ENCODE measurements around the gene GRK5.

Gene GRK5

DNA sequence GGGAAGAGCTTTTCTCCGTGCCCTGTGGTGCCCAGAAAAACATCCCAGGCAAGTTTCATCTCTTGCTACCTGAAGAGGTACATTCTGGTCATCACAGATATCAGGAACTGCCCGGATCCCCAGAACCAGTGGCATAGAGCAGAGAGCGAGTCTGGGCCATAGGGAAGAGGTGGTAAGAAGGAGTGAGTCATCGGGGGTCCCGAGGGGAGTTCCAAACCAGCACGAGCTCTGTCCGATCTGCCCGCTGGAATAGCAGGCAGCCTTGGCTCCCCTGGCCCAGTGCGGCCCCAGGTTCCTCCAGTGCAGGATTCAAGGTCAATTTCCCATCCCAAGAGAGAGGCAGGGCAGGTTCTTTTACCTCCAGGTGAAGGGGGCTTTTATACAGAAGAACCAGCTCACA lies 210.5 kb downstream of the GRK5 start:
- Mint-ChIP-seq H3K4me1 (ENCODE audit: low read depth) (no peaks in the 10 kb centered on the region), H3K27ac (peak overlapping the region; percentile 41), H3K4me3 (no peak overlapping the region), H3K36me3 (ENCODE audit: low read depth) (peaks cover 10% of the 10 kb centered on the region), H3K9me3 (no peaks in the 10 kb centered on the region), H3K27me3 (ENCODE audit: low read depth) (no peaks in the 10 kb centered on the region)

DNA sequence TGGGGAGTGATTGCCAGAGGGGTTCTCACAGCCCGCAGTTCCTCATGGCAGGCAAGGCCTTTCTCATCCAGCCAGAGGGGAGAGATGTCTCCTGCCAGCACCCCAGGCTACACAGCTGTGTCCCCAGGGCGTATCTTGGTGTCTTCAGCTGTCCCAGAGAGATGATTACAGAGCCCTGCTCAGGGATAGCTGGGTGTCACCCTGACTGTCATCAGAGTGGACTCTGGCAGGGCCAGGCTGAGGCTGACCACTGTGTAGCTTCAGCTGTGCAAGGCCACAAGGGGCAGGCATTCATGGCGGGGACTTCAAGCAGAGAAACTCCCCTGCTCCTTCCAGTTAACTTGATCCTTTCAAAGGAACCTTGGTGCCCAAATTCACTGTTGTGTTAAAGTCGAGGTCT lies 211.0 kb downstream of the GRK5 start:
- Mint-ChIP-seq H3K4me3 (no peak overlapping the region), H3K27ac (no peak overlapping the region), H3K9me3 (no peaks in the 10 kb centered on the region), H3K36me3 (ENCODE audit: low read depth) (peaks cover 12% of the 10 kb centered on the region), H3K4me1 (ENCODE audit: low read depth) (no peaks in the 10 kb centered on the region), H3K27me3 (ENCODE audit: low read depth) (no peaks in the 10 kb centered on the region)

DNA sequence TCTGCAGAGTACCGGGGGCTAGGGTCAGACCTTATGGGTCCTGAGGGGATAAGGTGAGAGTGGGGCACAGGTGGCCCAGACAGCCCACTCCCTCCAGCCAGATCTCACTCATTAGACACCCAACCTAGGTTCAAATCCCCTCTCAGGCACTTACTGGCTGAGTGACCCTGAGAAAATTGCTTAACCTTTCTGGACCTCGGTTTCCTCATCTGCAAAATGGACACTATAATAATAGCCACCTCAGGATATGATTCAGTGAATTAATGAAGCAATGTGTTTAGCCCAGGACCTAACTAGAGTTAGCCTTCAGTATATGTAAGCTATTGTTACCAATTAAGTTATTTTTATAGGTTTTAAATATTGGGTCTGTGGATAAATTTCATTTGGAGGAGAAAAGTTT lies 212.6 kb downstream of the GRK5 start:
- no peaks in the 10 kb centered on the region for H3K27me3 Mint-ChIP-seq (ENCODE audit: low read depth)
- no peak overlapping the region for H3K27ac Mint-ChIP-seq
- H3K4me1 Mint-ChIP-seq (ENCODE audit: low read depth), result no peaks in the 10 kb centered on the region
- no peak overlapping the region for H3K4me3 Mint-ChIP-seq
- H3K36me3 Mint-ChIP-seq (ENCODE audit: low read depth), result peaks cover 17% of the 10 kb centered on the region
- no peaks in the 10 kb centered on the region for H3K9me3 Mint-ChIP-seq

DNA sequence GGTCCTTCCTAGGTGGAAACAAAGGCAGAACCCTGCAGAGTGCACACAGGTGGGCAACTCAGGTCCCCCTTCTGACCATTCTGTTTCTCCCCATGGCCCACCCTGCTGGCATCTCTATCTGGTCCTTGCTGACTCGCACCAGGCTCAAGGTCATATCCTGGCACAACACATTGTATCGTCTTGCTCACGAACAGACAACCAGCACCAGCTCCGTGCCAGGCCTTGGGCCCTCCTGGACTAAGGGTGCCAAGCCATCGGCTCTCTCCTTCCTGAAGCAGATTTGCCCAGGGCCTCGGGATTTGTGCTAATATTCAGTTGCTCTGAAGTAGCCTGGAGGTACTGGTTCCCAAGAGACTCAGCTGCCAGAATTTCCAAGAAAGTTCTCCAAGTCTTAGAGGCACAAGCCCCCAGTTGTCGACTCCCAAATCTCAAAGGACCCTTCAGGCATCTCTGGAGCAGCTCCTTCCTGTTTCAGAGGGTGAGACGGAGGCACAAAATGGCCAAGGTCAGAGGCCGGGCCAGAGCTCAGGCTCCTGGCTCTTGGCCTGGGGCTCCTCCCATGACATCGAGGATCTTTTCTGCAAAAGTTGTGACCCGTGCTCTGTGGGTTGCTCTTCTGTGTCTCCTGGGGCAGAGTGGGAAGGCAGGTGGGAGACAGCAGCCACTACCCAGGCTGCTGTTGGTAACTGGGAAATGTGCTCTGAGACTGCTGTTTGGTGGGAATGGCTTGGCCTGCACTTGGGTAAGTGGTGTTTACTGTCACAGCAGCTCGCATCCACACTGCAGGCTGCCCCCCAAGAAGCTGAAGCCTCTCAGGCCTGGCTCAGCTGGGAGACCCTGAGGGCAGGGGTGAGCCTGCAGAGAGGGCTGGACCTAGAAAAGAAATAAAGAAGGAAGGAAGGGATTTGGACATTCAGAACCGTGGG lies 213.8 kb downstream of the GRK5 start:
- no peaks in the 10 kb centered on the region for H3K9me3 Mint-ChIP-seq
- H3K27ac Mint-ChIP-seq, result peak overlapping the region; percentile 24
- H3K27me3 Mint-ChIP-seq (ENCODE audit: low read depth), result no peaks in the 10 kb centered on the region
- H3K4me3 Mint-ChIP-seq, result no peak overlapping the region
- no peaks in the 10 kb centered on the region for H3K4me1 Mint-ChIP-seq (ENCODE audit: low read depth)
- H3K36me3 Mint-ChIP-seq (ENCODE audit: low read depth), result peaks cover 23% of the 10 kb centered on the region

DNA sequence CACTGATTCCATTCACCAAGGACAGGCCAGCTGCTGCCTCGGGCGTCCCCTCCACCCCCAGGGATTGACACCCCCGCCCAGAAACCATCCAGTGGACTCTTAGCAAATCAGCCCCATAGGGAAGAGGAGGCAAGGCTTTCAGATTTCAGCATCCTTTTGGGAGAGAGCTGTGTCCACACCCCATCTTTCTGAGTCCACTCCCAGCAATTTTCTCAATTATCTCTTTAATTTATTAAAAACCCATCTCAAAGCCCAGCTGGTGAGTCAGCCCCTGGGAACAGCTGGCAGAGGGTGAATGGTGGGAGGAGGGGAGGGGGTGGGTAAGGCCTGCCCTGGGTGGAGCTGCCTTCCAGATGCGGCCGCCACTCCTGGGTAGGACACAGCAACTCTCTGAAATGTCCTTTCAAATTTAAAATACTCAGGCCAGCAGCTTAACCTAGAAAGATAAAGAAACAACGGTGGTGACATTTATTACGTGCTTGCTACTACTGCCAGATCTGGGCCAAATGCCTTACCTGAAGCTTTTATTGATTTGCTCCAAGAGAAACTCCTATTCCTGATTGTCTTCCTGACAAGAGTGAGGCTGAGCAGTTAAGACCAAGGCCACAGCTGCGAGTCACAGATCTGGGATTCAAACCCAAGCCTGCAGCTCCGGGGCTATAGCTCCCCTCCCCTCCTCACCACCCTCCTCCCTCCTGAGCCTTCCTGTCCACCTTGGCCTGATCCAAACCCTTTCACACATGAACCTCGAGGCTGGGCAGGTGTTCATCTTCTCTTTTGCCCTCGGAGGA lies 214.7 kb downstream of the GRK5 start:
- Mint-ChIP-seq H3K4me3 (no peak overlapping the region), H3K4me1 (ENCODE audit: low read depth) (no peaks in the 10 kb centered on the region), H3K36me3 (ENCODE audit: low read depth) (peaks cover 23% of the 10 kb centered on the region), H3K27ac (no peak overlapping the region), H3K9me3 (no peaks in the 10 kb centered on the region), H3K27me3 (ENCODE audit: low read depth) (no peaks in the 10 kb centered on the region)

DNA sequence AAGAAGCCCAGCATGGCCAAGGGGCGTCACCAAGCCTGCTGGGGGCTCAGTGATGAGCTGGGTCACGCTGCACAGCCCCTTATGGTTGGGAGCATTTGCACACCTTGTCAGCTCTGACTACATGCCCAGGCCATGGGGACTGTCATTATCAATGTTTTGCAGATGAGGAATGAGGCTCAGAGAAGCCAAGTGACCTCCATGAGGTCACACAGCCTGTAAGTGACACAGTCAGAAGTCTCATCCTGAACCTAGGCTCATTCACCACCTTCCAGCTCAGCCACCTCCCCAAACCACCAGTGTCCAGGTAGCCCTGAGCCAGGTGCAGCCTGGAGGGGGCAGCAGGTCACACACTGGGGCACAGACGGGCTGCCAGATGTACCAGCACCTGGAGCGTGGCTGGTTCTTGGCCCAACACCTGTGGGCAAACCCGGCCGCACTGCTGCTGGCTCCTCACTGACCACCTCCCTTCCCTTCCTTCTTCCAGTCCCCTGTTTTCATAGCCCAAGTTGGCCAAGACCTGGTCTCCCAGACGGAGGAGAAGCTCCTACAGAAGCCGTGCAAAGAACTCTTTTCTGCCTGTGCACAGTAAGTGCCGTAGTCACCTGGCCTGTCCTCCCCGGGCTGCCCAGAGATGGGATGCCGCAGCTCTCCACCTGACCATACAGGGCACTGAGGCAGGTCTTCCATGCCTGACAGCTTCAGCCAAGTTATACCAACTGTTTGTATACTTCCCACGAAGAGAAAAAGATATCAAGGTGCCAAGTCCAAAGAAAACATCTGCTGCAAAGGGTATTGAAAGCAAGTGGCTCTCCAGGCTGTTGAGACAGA lies 215.5 kb downstream of the GRK5 start:
- Mint-ChIP-seq H3K27me3 (ENCODE audit: low read depth) (no peaks in the 10 kb centered on the region), H3K36me3 (ENCODE audit: low read depth) (peaks cover 23% of the 10 kb centered on the region), H3K9me3 (no peaks in the 10 kb centered on the region), H3K4me3 (no peak overlapping the region), H3K27ac (no peak overlapping the region), H3K4me1 (ENCODE audit: low read depth) (no peaks in the 10 kb centered on the region)

DNA sequence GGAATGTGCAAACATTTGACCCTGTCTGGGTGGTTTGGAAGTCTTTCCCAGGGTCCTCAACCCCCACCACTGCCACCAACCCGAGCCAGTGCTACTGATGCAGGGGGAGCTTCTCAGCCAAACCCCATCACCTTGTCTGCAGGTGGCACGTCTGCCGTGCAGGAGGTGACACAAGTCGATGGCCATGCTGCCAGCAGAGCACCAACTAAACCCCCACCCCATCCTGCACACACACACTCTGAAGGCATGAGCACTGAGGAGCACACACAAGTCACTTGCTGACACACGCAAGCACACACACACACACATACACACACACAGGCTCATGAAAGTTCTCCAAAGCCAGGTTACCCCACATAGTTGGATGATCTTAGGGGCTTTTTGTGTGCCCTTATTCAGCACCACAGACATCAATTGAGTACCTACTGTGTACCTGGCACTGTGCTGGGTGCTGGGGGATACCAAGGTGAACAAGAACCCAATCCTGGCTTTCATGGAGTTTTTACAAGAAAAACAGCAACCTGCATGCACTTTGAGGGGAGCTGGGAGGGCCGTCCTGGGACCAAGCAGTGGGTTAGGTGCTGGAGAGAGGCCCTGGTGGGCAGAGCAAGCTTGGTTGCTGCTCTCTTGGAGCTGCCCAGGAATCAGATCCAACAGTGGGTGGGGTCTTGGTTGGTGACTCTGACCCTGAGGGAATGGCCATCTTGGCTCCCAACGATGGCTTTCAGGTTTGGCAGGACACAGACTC lies 216.3 kb downstream of the GRK5 start:
- Mint-ChIP-seq H3K9me3 (no peaks in the 10 kb centered on the region), H3K4me1 (ENCODE audit: low read depth) (peaks cover 5% of the 10 kb centered on the region), H3K36me3 (ENCODE audit: low read depth) (peaks cover 23% of the 10 kb centered on the region), H3K27me3 (ENCODE audit: low read depth) (no peaks in the 10 kb centered on the region), H3K4me3 (no peak overlapping the region), H3K27ac (no peak overlapping the region)

DNA sequence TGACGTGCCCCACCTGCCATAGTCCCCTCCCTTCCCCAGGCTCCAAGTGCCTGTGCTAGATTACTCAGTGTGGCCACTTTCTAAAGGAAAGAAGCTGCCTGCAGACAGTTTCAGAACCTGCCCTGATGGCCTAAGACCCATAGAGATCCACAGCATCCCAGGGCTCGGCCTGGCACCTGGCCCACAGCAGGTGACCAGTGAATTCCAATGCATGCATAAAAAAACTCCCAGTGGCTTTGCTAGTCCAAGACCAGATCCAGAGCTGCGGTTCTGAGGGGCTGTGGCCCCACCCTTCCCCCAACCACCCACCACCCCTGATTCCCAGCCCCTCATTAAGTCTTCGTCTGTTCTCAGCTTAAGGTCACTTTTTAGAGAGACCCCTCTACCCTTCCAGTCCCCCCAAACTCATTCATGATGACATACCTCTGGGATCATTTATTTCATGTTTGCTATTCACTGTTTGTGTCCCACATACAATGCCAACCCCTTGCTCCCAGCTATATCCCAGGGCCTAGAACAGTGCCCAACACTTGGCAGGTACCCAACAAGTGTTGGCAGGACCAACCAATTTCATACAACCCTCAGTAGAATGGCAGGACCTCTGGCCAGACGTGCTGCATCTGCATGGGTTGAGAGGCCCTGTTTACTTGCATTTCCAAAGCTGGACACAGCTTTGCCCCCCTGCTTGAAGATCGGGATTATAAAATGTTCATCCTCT lies 217.0 kb downstream of the GRK5 start:
- peaks cover 11% of the 10 kb centered on the region for H3K4me1 Mint-ChIP-seq (ENCODE audit: low read depth)
- H3K27me3 Mint-ChIP-seq (ENCODE audit: low read depth), result no peaks in the 10 kb centered on the region
- peaks cover 24% of the 10 kb centered on the region for H3K36me3 Mint-ChIP-seq (ENCODE audit: low read depth)
- no peak overlapping the region for H3K27ac Mint-ChIP-seq
- no peaks in the 10 kb centered on the region for H3K9me3 Mint-ChIP-seq
- no peak overlapping the region for H3K4me3 Mint-ChIP-seq

DNA sequence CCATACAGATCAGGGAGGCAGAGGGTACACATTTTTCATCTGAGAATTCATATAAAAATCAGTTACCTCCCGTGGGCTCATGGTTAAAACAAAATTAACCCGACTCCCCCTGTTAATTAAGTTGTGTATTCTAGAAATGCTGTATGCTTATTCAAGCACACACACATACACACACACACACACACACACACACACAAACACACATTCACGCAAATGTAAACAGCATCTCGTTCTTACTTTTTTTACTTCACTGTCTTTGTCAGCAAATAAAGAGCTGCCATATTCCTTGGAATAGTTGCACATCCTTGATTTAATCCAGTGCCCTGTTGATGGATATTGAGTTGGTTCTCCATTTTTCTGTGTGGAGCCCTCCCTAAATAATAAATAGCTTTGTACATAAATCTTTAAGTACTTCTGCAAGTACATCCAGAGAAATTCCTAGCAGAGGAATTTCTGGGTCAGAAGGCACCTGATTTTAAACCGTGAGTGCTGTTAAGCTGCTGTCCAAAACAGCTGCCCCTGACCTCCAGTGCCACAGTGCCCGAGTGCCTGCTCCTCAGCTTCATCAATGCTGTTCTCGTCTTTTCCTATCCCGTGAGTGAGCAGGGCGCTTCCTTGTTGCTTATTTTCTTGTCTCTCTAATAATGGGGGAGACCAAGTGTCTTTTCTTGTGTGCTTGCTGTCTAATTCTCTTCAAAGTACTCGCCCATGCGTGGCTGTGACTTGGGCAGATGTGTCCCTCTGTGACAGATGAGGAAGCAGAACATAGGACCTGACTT lies 217.9 kb downstream of the GRK5 start:
- H3K9me3 Mint-ChIP-seq, result no peaks in the 10 kb centered on the region
- H3K4me1 Mint-ChIP-seq (ENCODE audit: low read depth), result peaks cover 14% of the 10 kb centered on the region
- H3K4me3 Mint-ChIP-seq, result no peak overlapping the region
- H3K27me3 Mint-ChIP-seq (ENCODE audit: low read depth), result no peaks in the 10 kb centered on the region
- H3K27ac Mint-ChIP-seq, result no peak overlapping the region
- peaks cover 27% of the 10 kb centered on the region for H3K36me3 Mint-ChIP-seq (ENCODE audit: low read depth)

DNA sequence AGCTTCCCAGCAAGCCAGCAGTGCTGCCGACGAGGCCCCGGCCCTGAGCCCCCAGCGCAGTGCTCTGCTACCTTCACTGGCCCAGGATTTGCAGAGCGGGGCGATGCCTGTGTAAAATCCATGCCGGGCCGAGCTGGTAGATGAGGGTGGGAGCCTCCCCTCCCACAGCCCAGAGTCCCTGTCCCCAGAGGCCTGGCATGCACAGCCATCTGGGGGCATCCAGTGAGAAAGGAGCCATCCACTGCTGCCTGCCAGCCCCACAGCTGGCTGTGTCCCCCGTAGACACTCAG lies 218.5 kb downstream of the GRK5 start:
- Mint-ChIP-seq H3K27ac (no peak overlapping the region), H3K9me3 (no peaks in the 10 kb centered on the region), H3K36me3 (ENCODE audit: low read depth) (peaks cover 31% of the 10 kb centered on the region), H3K4me3 (no peak overlapping the region), H3K27me3 (ENCODE audit: low read depth) (no peaks in the 10 kb centered on the region), H3K4me1 (ENCODE audit: low read depth) (peaks cover 14% of the 10 kb centered on the region)

DNA sequence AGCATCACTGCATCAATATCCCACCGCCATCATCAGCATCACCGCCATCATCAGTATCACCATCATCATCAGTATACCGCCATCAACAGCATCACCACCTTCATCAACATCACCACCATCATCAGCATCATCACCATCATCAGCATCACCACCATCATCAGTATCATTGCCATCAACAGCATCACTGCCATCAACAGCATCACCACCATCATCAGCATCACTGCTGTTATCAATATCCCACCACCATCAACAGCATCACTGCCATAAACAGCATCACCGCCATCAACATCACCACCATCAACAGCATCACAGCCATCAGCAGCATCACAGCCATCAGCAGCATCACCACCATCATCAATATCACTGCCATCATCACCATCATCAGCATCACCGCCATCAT lies 219.3 kb downstream of the GRK5 start:
- Mint-ChIP-seq H3K9me3 (no peaks in the 10 kb centered on the region), H3K4me1 (ENCODE audit: low read depth) (peaks cover 14% of the 10 kb centered on the region), H3K36me3 (ENCODE audit: low read depth) (peaks cover 27% of the 10 kb centered on the region), H3K27me3 (ENCODE audit: low read depth) (no peaks in the 10 kb centered on the region), H3K27ac (no peak overlapping the region), H3K4me3 (no peak overlapping the region)

DNA sequence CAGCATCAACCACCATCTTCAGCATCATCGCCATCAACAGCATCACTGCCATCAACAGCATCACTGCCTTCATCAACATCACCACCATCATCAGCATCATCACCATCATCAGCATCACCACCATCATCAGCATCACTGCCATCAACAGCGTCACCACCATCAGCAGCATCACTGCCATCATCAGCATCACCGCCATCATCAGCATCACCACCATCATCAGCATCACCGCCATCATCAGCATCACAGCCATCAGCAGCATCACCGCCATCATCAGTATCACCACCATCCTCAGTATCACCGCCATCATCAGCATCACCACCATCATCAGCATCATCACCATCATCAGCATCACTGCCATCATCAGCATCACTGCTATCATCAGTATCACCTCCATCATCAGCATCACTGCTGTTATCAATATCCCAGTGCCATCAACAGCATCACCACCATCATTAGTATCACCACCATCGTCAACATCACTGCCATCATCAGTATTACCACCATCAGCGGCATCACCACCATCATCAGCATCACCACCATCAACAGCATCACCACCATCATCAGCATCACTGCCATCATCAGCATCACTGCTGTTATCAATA lies 220.0 kb downstream of the GRK5 start:
- Mint-ChIP-seq H3K27ac (no peak overlapping the region), H3K4me3 (no peak overlapping the region)

DNA sequence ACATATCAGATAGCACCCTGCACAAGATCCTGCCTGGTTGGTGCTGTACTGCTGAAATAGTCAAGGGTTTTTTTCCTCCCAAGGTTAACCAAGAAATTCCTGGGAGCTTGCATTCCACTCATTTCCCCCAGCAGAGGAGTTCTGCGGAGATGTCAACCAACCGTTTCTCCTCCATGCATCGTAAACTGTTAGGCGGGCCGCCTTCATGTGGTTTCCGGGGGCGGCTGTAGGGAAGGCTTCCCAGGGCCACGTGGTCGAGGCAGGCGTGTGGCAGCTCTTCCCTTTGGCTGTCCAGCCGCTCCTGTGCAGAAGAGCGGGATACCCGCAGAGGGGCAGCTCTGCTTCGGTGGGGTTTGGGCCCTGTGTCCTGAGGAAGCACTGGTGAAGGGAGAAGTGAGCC lies 221.4 kb downstream of the GRK5 start:
- Mint-ChIP-seq H3K27me3 (ENCODE audit: low read depth) (no peaks in the 10 kb centered on the region), H3K36me3 (ENCODE audit: low read depth) (peaks cover 42% of the 10 kb centered on the region), H3K27ac (no peak overlapping the region)

More for the DNA sequence above, 220.0 kb downstream of the GRK5 start:
- peaks cover under 1% of the 10 kb centered on the region for H3K9me3 Mint-ChIP-seq
- peaks cover 33% of the 10 kb centered on the region for H3K36me3 Mint-ChIP-seq (ENCODE audit: low read depth)
- peaks cover 14% of the 10 kb centered on the region for H3K4me1 Mint-ChIP-seq (ENCODE audit: low read depth)
- no peaks in the 10 kb centered on the region for H3K27me3 Mint-ChIP-seq (ENCODE audit: low read depth)

More for the DNA sequence above, 221.4 kb downstream of the GRK5 start:
- Mint-ChIP-seq H3K4me3 (no peak overlapping the region), H3K9me3 (peaks cover 4% of the 10 kb centered on the region), H3K4me1 (ENCODE audit: low read depth) (peaks cover 14% of the 10 kb centered on the region)

Data from T-helper 1 cell treated with Interleukin-12 subunit alpha and Interleukin-12 subunit beta and Interleukin-4 antibody, amounts not matched to agents 30 μg/mL and 1 μg/mL, for 36 hours (primary cell).